K562 (cell line): ENCODE data around the gene COL20A1. TPM values are rescaled to one million over a fixed set of nuclear protein-coding genes. Genes with fewer than 3 reads are reported as not detected.

Source experiments
- ATAC-seq: fragments of 200-7000 bp; cut with Tn5 transposase; 3 replicates; pipeline ENCODE4 v1.9.1; 2020; ENCODE audit warnings: moderate library complexity
- BruUV-seq: library from RNA; stranded (reverse); fragments of 400-500 nt; replicated peaks from 2 replicates; lab custom pipeline; 2021; lab: Mats Ljungman, UMichigan
- CTCF ChIA-PET: fragments of 300-600 bp; formaldehyde crosslinking; extraction: SDS; loops from one replicate; lab custom pipeline; 2021; ENCODE audit warnings: low intra/inter-chr PET ratio; lab: Yijun Ruan, JAX
- POLR2A ChIA-PET: fragments of 300-600, 350-650 bp; sonication (Branson Sonifier 250); formaldehyde crosslinking; extraction: SDS; loops from one replicate; lab custom pipeline; 2021; ENCODE audit warnings: antibody characterized with exemption, inconsistent platforms; lab: Yijun Ruan, JAX
- DNase-seq, 4 experiments: peaks; one replicate each; pipeline versions ENCODE4 v3.0.0 to v3.0.0-alpha.2; 2011 to 2018; ENCODE audit warnings: low spot score in 3 of 4, mixed read lengths in 3 of 4; ENCODE audit errors: extremely low read depth in 1 of 4
- FAIRE-seq: peaks from 2 replicates; lab custom pipeline; 2011; peaks lifted over from hg19 to GRCh38; lab: Jason Lieb, UNC
- H2AFZ ChIP-seq: 2 replicates; pipeline ENCODE4 v1.6.0; 2011; ENCODE audit warnings: low read depth, low read length, control low read depth, inconsistent platforms
- H3K27ac ChIP-seq: fragments of 200-600 bp; 3 replicates; pipeline ENCODE4 v1.8.0; 2011; ENCODE audit warnings: low read depth, mild to moderate bottlenecking, control low read depth, inconsistent platforms, low read length, moderate library complexity, mixed read lengths; ENCODE audit errors: extremely low read depth
- H3K27me3 ChIP-seq, 2 experiments: fragments of 300-600 bp in 1 of 2; 2 replicates in 1 of 2; 3 replicates in 1 of 2; pipeline versions ENCODE4 v1.6.0 to v1.8.0; 2011; ENCODE audit warnings: inconsistent platforms in 2 of 2, low read length in 2 of 2, mild to moderate bottlenecking in 1 of 2, mixed read lengths in 1 of 2, moderate library complexity in 1 of 2; ENCODE audit not compliant: control insufficient read depth in 2 of 2, insufficient read depth in 2 of 2
- H3K36me3 ChIP-seq: fragments of 300-600 bp; 3 replicates; pipeline ENCODE4 v1.8.0; 2011; ENCODE audit warnings: mild to moderate bottlenecking, low read length, inconsistent platforms; ENCODE audit not compliant: control insufficient read depth, insufficient read depth
- H3K4me1 ChIP-seq, 2 experiments: fragments of 200-600 bp in 1 of 2; replicated peaks in 1 of 2; 2 replicates in 1 of 2; 3 replicates in 1 of 2; pipeline versions ENCODE4 v1.5.1 to v1.8.0; 2011; ENCODE audit warnings: inconsistent platforms in 2 of 2, low read length in 2 of 2, mild to moderate bottlenecking in 1 of 2, mixed read lengths in 1 of 2, moderate library complexity in 1 of 2; ENCODE audit not compliant: control insufficient read depth in 2 of 2, insufficient read depth in 2 of 2
- H3K4me2 ChIP-seq: 2 replicates; pipeline ENCODE4 v1.6.1; 2011; ENCODE audit warnings: low read length, control low read depth, inconsistent platforms, mixed read lengths; ENCODE audit not compliant: insufficient read depth
- H3K4me3 ChIP-seq: fragments of 200-600 bp; sonication (generic), shearing (Covaris generic); 2 replicates; pipeline ENCODE4 v1.5.1; 2016; ENCODE audit warnings: control low read depth, inconsistent platforms
- H3K79me2 ChIP-seq: fragments of 200-600 bp; 3 replicates; pipeline ENCODE4 v1.8.0; 2011; ENCODE audit warnings: low read length, inconsistent platforms; ENCODE audit not compliant: control insufficient read depth, insufficient read depth
- H3K9ac ChIP-seq, 2 experiments: 2 replicates each; pipeline versions ENCODE4 v1.6.0 to v1.6.1; 2011; ENCODE audit warnings: low read depth in 2 of 2, low read length in 2 of 2, control low read depth in 1 of 2, inconsistent platforms in 1 of 2, mild to moderate bottlenecking in 1 of 2, mixed read lengths in 1 of 2; ENCODE audit not compliant: insufficient read depth in 1 of 2
- H3K9me1 ChIP-seq: one replicate; pipeline ENCODE4 v1.6.0; 2011; ENCODE audit warnings: inconsistent platforms, mild to moderate bottlenecking, low read length, moderate library complexity; ENCODE audit not compliant: control insufficient read depth, insufficient read depth
- H3K9me3 ChIP-seq: replicated peaks from 2 replicates; pipeline ENCODE4 v1.5.1; 2011; ENCODE audit warnings: low read depth, low read length, inconsistent platforms; ENCODE audit not compliant: control insufficient read depth, insufficient read depth
- H4K20me1 ChIP-seq: replicated peaks from 2 replicates; pipeline ENCODE4 v1.6.1; 2011; ENCODE audit warnings: low read length, inconsistent platforms, mixed read lengths; ENCODE audit not compliant: control insufficient read depth, insufficient read depth
- BACH1 ChIP-seq: fragments of 200-800 bp; sonication (Bioruptor generic); IDR thresholded peaks from 2 replicates; pipeline ENCODE4 v1.6.1; 2016; ENCODE audit warnings: missing genetic modification characterization, missing compliant biosample characterization
- GTF3C2 ChIP-seq: IDR thresholded peaks from 3 replicates; pipeline ENCODE4 v1.6.1; 2011; ENCODE audit warnings: borderline replicate concordance, mild to moderate bottlenecking, moderate library complexity; ENCODE audit not compliant: insufficient read length; ENCODE audit errors: extremely low read depth
- NFIC ChIP-seq: fragments of 450-650 bp; IDR thresholded peaks from 2 replicates; pipeline ENCODE4 v1.6.1; 2017; ENCODE audit warnings: mild to moderate bottlenecking, inconsistent platforms
- POLR2G ChIP-seq: fragments of 200-400 bp; formaldehyde crosslinking; IDR thresholded peaks from 2 replicates; pipeline ENCODE4 v1.6.1; 2017; ENCODE audit warnings: low read depth, mild to moderate bottlenecking, antibody characterized with exemption, low read length, moderate library complexity
- STAT5B ChIP-seq: fragments of 250-450 bp; sonication (Bioruptor Pico); IDR thresholded peaks from 2 replicates; pipeline ENCODE4 v1.8.0; 2021; ENCODE audit warnings: mild to moderate bottlenecking, inconsistent platforms
- TAF1 ChIP-seq: IDR thresholded peaks from 2 replicates; pipeline ENCODE4 v1.6.1; 2011; ENCODE audit warnings: mild to moderate bottlenecking, low read length, moderate library complexity; ENCODE audit not compliant: insufficient read depth, control insufficient read depth, severe bottlenecking; ENCODE audit errors: extremely low read depth
- ZNF197 ChIP-seq: fragments of 200-800 bp; sonication (Bioruptor generic); IDR thresholded peaks from 2 replicates; pipeline ENCODE4 v1.6.1; 2016; ENCODE audit warnings: low read depth, missing genetic modification characterization, missing compliant biosample characterization
- WGBS: fragments of 100-300 bp; shearing (Covaris generic); methylation state at CpG from one replicate; pipeline ENCODE4 v1.1.6; 2016; ENCODE audit warnings: low coverage, mixed read lengths; ENCODE audit not compliant: insufficient coverage; ENCODE audit errors: missing lambda C conversion rate; 5-methylcytosine and 5-hydroxymethylcytosine counted together
- in situ Hi-C: fragments of 300-500 bp; cut with MboI; formaldehyde crosslinking; loops from 4 replicates; pipeline ENCODE4 v1.15.0; 2018; ENCODE audit warnings: inconsistent platforms, mixed read lengths
- intact Hi-C: fragments of 100-400 bp; cut with micrococcal nuclease; formaldehyde crosslinking; loops from 2 replicates; pipeline ENCODE4 v1.14.2; 2022
- polyA plus RNA-seq, 8 experiments: library from polyadenylated mRNA; depleted of rRNA in 4 of 8; stranded (reverse) in 5 of 8; unstranded in 3 of 8; fragments of >200 nt; fragmentation: Nextera tagmentation in 2 of 8; fragmentation: Illumina TruSeq in 1 of 8; extraction: Ambion mirVana in 2 of 8; extraction: Trizol in 1 of 8; gene quantifications; 2 replicates each; pipeline versions ENCODE4 v1.2.1 to v1.2.3, GENCODE V29; 2011 to 2014; ENCODE audit warnings: inconsistent platforms in 1 of 8, missing spikeins in 1 of 8
- total RNA-seq, 7 experiments: library from RNA; depleted of rRNA in 6 of 7; stranded (reverse); fragments of >200 nt in 6 of 7; fragmentation: Illumina TruSeq in 2 of 7; extraction: Trizol in 2 of 7; gene quantifications; 2 replicates each; pipeline versions ENCODE4 v1.2.1 to v1.2.3, GENCODE V29; 2011 to 2021; ENCODE audit warnings: low replicate concordance in 1 of 7

The COL20A1 gene
- total and polyA plus RNA-seq, 9 of the 15 experiments (the other 6 are each of a cell fraction or from before 2014, with no cell fraction given): not detected

GRCh38 chr20:63274381-63275228 is 18.4 kb upstream of the COL20A1 start:
- Histone ChIP-seq H3K79me2 (peaks cover 44% of the 10 kb centered on the region), H3K36me3 (peaks cover 49% of the 10 kb centered on the region; the same call in 2 of the 3 replicates), H3K4me1 (peaks cover 11 to 29% of the 10 kb centered on the region in 2 experiments; a peak in 4 of 5 replicates), H2AFZ (no peak overlapping the region), H3K4me2 (peak overlapping the region; percentile 69), H4K20me1 (peaks cover 28% of the 10 kb centered on the region), H3K27me3 (no peaks in the 10 kb centered on the region), H3K4me3 (peak overlapping the region; percentile 88; the same call in 1 of the 2 replicates), H3K9me3 (no peaks in the 10 kb centered on the region), H3K9me1 (peaks cover 6% of the 10 kb centered on the region), H3K9ac (peak overlapping the region; percentile 87 to 88), H3K27ac (peak overlapping the region; percentile 35; the same call in 2 of the 3 replicates)
- in situ Hi-C loops: no loop called here
- WGBS: 44% methylated on average over 16 of the region's 17 CpGs
- intact Hi-C loops: no loop called here
- POLR2A ChIA-PET: interaction anchor here (1.1 to 2.3 kb wide), 2 partner anchors 8 to 28 kb away, joined by 3 to 24 read pairs; no protein-coding TSS in a partner anchor
- FAIRE-seq (peak; percentile 77), ATAC-seq (peak; percentile 5; the same call in 2 of the 3 replicates), DNase-seq (peak in 2 of 4 experiments; percentile 41 to 71)
- CTCF ChIA-PET: interaction anchor here (0.6 kb wide), 1 partner anchor 10 kb away, joined by 3 read pairs; no protein-coding TSS in a partner anchor
- TF ChIP-seq NFIC (peak; percentile 84), ZNF197 (CRISPR knock-in tag) (no peak), STAT5B (CRISPR knock-in tag) (no peak), GTF3C2 (no peak), TAF1 (no peak), BACH1 (tag) (no peak), POLR2G (0 out of 2 replicates have a peak, but pooled peaks have one; percentile 22)
- BruUV-seq: no TSS peak
